Tibial nerve (tissue), 4 donors: ENCODE data around the gene VSIG4. TPM values are rescaled to one million over a fixed set of nuclear protein-coding genes. Genes with fewer than 3 reads are reported as not detected.

ENCODE experiments used
- DNase-seq, 2 donors: peaks; one replicate each; pipeline ENCODE4 v3.0.0-alpha.2; 2019; ENCODE audit warnings: low spot score in 2 of 2
- H3K27ac ChIP-seq, 4 donors: fragments of 200-600 bp; sonication (generic) in 3 of 4; one replicate each; pipeline ENCODE4 v1.5.1; 2017 to 2019; ENCODE audit warnings: mild to moderate bottlenecking in 1 of 4
- H3K27me3 ChIP-seq, 2 donors: fragments of 200-600 bp; sonication (generic) in 1 of 2; one replicate each; pipeline versions ENCODE4 v1.5.1 to v1.6.0; 2017 to 2019
- H3K36me3 ChIP-seq, 3 donors: fragments of 200-600 bp; sonication (generic); one replicate each; pipeline ENCODE4 v1.5.1; 2018 to 2019
- H3K4me1 ChIP-seq, 4 donors: fragments of 200-600 bp; sonication (generic) in 3 of 4; one replicate each; pipeline ENCODE4 v1.5.1; 2017 to 2019
- H3K4me3 ChIP-seq, 4 donors: fragments of 200-600 bp; sonication (generic) in 3 of 4; one replicate each; pipeline ENCODE4 v1.5.1; 2017 to 2019; ENCODE audit warnings: mild to moderate bottlenecking in 1 of 4, moderate library complexity in 1 of 4
- H3K9me3 ChIP-seq, 4 donors: fragments of 200-600 bp; sonication (generic) in 3 of 4; one replicate each; pipeline ENCODE4 v1.5.1; 2017 to 2019
- EP300 ChIP-seq, 2 donors: sonication (generic); formaldehyde crosslinking; IDR thresholded peaks; one replicate each; pipeline ENCODE4 v1.6.1; 2017; ENCODE audit warnings: antibody characterized with exemption in 2 of 2, mild to moderate bottlenecking in 1 of 2
- POLR2A ChIP-seq, 2 donors: fragments of 450-650 bp; IDR thresholded peaks; one replicate each; pipeline ENCODE4 v1.6.1; 2017; ENCODE audit warnings: antibody characterized with exemption in 2 of 2, mild to moderate bottlenecking in 2 of 2, moderate library complexity in 2 of 2
- WGBS, 2 donors: methylation state at CpG; one replicate each; pipeline ENCODE4 v1.1.5; 2018; 5-methylcytosine and 5-hydroxymethylcytosine counted together
- total RNA-seq, 4 donors: library from RNA; depleted of rRNA; stranded (reverse); fragments of >200 nt; gene quantifications; one replicate each; pipeline ENCODE4 v1.1.0, GENCODE V29; 2016
- TF ChIP-seq, protein P1 (sequence below), 5 experiments: fragments of 200-600 bp in 3 of 5; fragments of 450-650 bp in 2 of 5; sonication (generic) in 3 of 5; IDR thresholded peaks; one replicate each; pipeline ENCODE4 v1.5.1; 2016 to 2019; ENCODE audit warnings: antibody characterized with exemption in 5 of 5, mild to moderate bottlenecking in 3 of 5, moderate library complexity in 2 of 5

VSIG4 gene
- total RNA-seq, 4 donors from 2014 or later = 81.3 to 283 (median 101) TPM

DNA sequence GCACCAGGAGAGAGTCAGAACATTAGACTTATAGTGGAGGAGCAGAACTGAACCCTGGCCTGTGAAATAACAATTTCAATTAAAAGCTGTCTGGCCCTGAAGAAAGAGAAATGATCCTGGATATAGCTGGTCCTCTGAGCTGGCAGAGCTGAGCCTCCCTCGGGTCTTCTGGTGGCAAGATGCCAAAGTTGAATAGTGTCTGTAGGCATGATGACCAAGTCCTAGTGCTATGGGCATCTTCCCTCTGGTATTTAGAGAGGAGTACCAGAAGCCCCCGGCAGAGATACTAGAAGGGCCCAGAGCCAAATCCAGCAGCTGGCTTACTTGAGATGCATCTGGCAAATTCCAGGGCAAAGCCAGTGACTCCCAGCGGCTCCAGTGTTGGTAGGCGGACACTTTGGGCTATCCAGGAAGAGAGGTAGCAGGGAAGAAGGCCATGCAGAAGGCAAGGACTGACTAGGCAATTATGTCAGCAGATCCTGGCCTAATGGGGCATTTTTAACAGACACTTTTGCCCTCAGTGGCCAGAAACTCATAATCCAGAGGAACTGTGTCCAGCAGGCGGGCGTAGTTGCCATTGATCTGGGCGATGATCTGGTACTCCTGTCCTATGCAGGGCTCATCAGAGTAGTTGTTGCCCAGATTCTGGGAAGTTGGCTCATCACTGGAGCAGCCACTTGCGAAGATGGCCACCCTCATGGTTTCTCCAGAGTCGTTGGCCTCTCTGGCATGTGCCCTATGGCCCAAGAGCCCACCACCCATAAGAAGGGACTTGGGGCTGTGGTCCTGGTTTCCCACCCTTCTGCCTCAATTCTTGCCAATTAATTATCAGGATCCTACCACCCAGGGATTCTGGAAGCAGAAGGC is 17.9 kb downstream of the VSIG4 start:
- no peaks in the 10 kb centered on the region for H3K36me3 ChIP-seq
- TF ChIP-seq, protein P1, sequence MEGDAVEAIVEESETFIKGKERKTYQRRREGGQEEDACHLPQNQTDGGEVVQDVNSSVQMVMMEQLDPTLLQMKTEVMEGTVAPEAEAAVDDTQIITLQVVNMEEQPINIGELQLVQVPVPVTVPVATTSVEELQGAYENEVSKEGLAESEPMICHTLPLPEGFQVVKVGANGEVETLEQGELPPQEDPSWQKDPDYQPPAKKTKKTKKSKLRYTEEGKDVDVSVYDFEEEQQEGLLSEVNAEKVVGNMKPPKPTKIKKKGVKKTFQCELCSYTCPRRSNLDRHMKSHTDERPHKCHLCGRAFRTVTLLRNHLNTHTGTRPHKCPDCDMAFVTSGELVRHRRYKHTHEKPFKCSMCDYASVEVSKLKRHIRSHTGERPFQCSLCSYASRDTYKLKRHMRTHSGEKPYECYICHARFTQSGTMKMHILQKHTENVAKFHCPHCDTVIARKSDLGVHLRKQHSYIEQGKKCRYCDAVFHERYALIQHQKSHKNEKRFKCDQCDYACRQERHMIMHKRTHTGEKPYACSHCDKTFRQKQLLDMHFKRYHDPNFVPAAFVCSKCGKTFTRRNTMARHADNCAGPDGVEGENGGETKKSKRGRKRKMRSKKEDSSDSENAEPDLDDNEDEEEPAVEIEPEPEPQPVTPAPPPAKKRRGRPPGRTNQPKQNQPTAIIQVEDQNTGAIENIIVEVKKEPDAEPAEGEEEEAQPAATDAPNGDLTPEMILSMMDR (IDR thresholded peaks at IDR 0.05) = no peak
- TF ChIP-seq POLR2A (IDR thresholded peaks at IDR 0.05) (no peak), EP300 (IDR thresholded peaks at IDR 0.05) (no peak)
- no peak overlapping the region for H3K4me3 ChIP-seq
- 83 to 88% methylated on average over 1 to 9 of the region's 9 CpGs for WGBS, 2 donors
- H3K27ac ChIP-seq = no peak overlapping the region
- DNase-seq = no peak
- H3K4me1 ChIP-seq = no peaks in the 10 kb centered on the region
- H3K27me3 ChIP-seq = peaks cover 0 to 13% of the 10 kb centered on the region in 2 donors
- H3K9me3 ChIP-seq = no peaks in the 10 kb centered on the region

DNA sequence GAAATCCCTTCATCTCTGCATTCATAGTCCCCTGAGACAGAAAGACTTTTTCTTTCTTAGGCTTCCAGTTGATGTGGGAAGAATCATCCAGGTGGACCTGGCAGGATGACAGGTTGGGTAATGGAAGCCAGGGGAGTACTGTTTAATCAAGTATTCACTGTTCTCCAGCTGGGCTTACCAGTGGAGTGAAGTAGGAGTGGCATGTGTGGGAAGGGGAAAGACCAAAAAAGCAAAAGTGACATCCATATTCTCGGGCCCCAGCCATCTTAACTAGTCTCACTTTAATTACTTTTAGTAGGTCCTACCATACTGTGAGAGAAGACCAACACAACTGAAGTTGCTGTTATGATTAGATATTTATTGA is 18.5 kb downstream of the VSIG4 start:
- H3K27me3 ChIP-seq = peaks cover 0 to 13% of the 10 kb centered on the region in 2 donors
- no peaks in the 10 kb centered on the region for H3K36me3 ChIP-seq
- DNase-seq = no peak
- 67 to 86% methylated on average over 1 of the region's 1 CpG for WGBS, 2 donors
- H3K27ac ChIP-seq = no peak overlapping the region
- no peak for TF ChIP-seq EP300 (IDR thresholded peaks at IDR 0.05)
- no peak for TF ChIP-seq POLR2A (IDR thresholded peaks at IDR 0.05)
- TF ChIP-seq, protein P1 (IDR thresholded peaks at IDR 0.05) = no peak
- no peaks in the 10 kb centered on the region for H3K4me1 ChIP-seq
- no peak overlapping the region for H3K4me3 ChIP-seq
- H3K9me3 ChIP-seq = no peaks in the 10 kb centered on the region

DNA sequence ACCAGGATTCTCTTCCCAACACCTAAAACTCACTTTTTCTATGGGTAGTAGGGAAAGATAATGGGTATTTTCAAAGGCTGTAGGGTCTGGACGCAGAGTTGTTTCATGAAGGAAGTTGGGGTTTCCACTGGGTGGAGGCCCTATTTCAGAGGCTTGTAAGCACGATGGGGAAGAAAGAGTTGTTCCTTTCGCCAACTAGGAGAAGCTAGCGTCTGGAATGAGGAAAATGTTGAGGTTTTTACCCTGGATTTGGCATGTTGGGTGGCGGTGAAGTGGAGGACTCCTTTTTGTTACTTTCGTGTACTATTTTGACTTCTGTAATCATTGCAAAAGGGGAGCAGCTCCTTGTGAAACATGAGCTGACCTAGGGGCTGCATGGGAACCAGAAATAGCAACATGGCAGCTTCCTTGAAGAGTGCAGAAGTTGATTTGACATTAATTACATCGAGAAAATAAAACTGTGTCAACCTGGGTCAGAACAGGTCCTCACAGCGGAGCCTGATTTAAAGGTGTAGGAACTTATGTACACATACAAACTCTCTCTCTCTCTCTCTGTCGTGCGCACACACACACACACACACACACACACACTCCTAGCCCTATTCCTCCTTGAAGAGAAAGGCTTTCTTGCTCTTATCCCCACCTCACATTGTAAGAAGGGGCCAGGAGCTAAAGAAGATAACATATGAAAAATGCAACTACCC is 19.1 kb downstream of the VSIG4 start:
- Histone ChIP-seq H3K27me3 (peaks cover 0 to 13% of the 10 kb centered on the region in 2 donors), H3K9me3 (no peaks in the 10 kb centered on the region), H3K4me1 (no peaks in the 10 kb centered on the region), H3K4me3 (no peak overlapping the region), H3K27ac (no peak overlapping the region), H3K36me3 (no peaks in the 10 kb centered on the region)
- TF ChIP-seq POLR2A (IDR thresholded peaks at IDR 0.05) = no peak
- TF ChIP-seq EP300 (IDR thresholded peaks at IDR 0.05) = no peak
- TF ChIP-seq, protein P1 (IDR thresholded peaks at IDR 0.05) = no peak
- 61 to 83% methylated on average over 9 to 10 of the region's 10 CpGs for WGBS, 2 donors
- DNase-seq = no peak

DNA sequence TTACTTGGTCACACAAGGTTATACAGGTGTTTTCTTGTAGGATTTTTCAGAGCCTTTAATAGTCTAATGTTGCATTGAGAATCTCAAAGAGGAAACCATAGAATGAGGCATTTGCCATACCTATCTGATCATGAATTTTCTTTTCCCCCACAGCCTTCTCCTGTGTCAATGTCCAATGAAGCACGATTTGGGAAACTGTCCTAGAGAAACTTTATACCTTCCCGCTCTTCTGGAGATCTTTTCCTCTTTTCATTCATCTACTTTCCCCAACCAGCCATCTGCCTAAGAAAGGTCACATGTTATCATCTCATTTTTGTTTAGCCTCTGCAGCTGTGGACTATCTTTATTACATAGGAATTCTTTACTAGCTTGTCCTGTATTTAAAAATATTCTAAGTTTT is 19.9 kb downstream of the VSIG4 start:
- H3K27ac ChIP-seq = no peak overlapping the region
- H3K36me3 ChIP-seq = no peaks in the 10 kb centered on the region
- no peak overlapping the region for H3K4me3 ChIP-seq
- H3K4me1 ChIP-seq = no peaks in the 10 kb centered on the region
- no peaks in the 10 kb centered on the region for H3K9me3 ChIP-seq
- WGBS, 2 donors = 62 to 75% methylated on average over 2 of the region's 2 CpGs
- peaks cover 0 to 13% of the 10 kb centered on the region in 2 donors for H3K27me3 ChIP-seq
- DNase-seq = no peak
- TF ChIP-seq EP300 (IDR thresholded peaks at IDR 0.05) = no peak
- TF ChIP-seq, protein P1 (IDR thresholded peaks at IDR 0.05) = no peak
- no peak for TF ChIP-seq POLR2A (IDR thresholded peaks at IDR 0.05)

DNA sequence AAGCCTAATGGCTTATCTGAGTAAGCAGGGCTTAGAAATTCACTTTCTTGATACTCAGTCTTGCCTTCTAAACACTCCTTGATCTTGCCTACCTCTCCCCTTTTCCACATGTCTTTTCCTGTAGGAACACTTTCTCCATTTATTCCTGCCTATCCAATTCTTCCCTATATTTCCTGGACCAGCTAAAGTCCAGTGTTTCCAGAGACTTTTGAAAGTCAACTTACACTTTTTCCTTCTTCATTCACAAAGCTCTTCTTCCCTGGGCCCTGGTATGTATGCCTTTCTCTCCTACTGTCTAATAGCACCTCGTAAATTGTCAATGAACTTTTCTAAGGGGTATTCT is 20.6 kb downstream of the VSIG4 start:
- Histone ChIP-seq H3K27ac (no peak overlapping the region), H3K9me3 (no peaks in the 10 kb centered on the region), H3K4me3 (no peak overlapping the region), H3K27me3 (peaks cover 0 to 13% of the 10 kb centered on the region in 2 donors), H3K36me3 (no peaks in the 10 kb centered on the region), H3K4me1 (no peaks in the 10 kb centered on the region)
- DNase-seq = no peak
- no peak for TF ChIP-seq EP300 (IDR thresholded peaks at IDR 0.05)
- TF ChIP-seq POLR2A (IDR thresholded peaks at IDR 0.05) = no peak
- TF ChIP-seq, protein P1 (IDR thresholded peaks at IDR 0.05) = no peak
- 67 to 69% methylated on average over 1 of the region's 1 CpG for WGBS, 2 donors
